SK-N-SH (cell line): Measurements from ENCODE around the gene HOTAIR. TPM values are rescaled to one million over a fixed set of nuclear protein-coding genes. Genes with fewer than 3 reads are reported as not detected.

Source experiments
- CTCF ChIA-PET: fragments of 300-600, 350-600 bp; formaldehyde crosslinking; extraction: SDS; loops from one replicate; lab custom pipeline; 2021; lab: Yijun Ruan, JAX
- POLR2A ChIA-PET: fragments of 350-600 bp; sonication (Branson Sonifier 250); formaldehyde crosslinking; extraction: SDS; loops from one replicate; lab custom pipeline; 2020; ENCODE audit warnings: antibody characterized with exemption, inconsistent platforms; lab: Yijun Ruan, JAX
- DNase-seq: peaks from one replicate; pipeline ENCODE4 v3.0.0; 2012
- H2AFZ ChIP-seq: fragments of 200-600 bp; sonication (generic); 2 replicates; pipeline ENCODE4 v1.8.1; 2016; ENCODE audit warnings: antibody characterized with exemption, mild to moderate bottlenecking, low read depth
- H3F3A ChIP-seq: fragments of 200-600 bp; sonication (generic); replicated peaks from 2 replicates; pipeline ENCODE3; 2016; ENCODE audit warnings: antibody characterized with exemption, mild to moderate bottlenecking; ENCODE audit not compliant: insufficient read depth
- H3K27ac ChIP-seq, 2 experiments: fragments of 200-500 bp in 1 of 2; fragments of 200-600 bp in 1 of 2; sonication (Bioruptor generic) in 1 of 2; sonication (generic), shearing (Covaris generic) in 1 of 2; 2 replicates each; pipeline versions ENCODE4 v1.5.1 to v1.6.1; 2014 to 2016; ENCODE audit warnings: low read depth in 2 of 2, inconsistent platforms in 1 of 2, low read length in 1 of 2, mild to moderate bottlenecking in 1 of 2, mixed read lengths in 1 of 2
- H3K27me3 ChIP-seq: fragments of 200-600 bp; sonication (generic), shearing (Covaris generic); 2 replicates; pipeline ENCODE4 v1.6.1; 2016; ENCODE audit warnings: mixed run types; ENCODE audit not compliant: insufficient read depth
- H3K36me3 ChIP-seq, 2 experiments: fragments of 200-500 bp in 1 of 2; fragments of 200-600 bp in 1 of 2; sonication (Bioruptor generic) in 1 of 2; sonication (generic) in 1 of 2; replicated peaks in 1 of 2; 2 replicates each; pipeline versions ENCODE3 to v1.5.1; 2014 to 2016; ENCODE audit warnings: low read length in 1 of 2, mild to moderate bottlenecking in 1 of 2; ENCODE audit not compliant: insufficient read depth in 2 of 2, control insufficient read depth in 1 of 2
- H3K4me1 ChIP-seq, 2 experiments: fragments of 200-500 bp in 1 of 2; fragments of 200-600 bp in 1 of 2; sonication (Bioruptor generic) in 1 of 2; sonication (generic), shearing (Covaris generic) in 1 of 2; 2 replicates each; pipeline versions ENCODE4 v1.5.1 to v1.6.1; 2014 to 2016; ENCODE audit warnings: low read depth in 1 of 2, low read length in 1 of 2, mixed run types in 1 of 2; ENCODE audit not compliant: insufficient read depth in 2 of 2, control insufficient read depth in 1 of 2
- H3K4me2 ChIP-seq: fragments of 200-600 bp; sonication (generic), shearing (Covaris generic); 2 replicates; pipeline ENCODE4 v1.6.1; 2017; ENCODE audit warnings: mixed run types
- H3K4me3 ChIP-seq, 2 experiments: fragments of 200-500 bp in 1 of 2; fragments of 200-600 bp in 1 of 2; sonication (Bioruptor generic) in 1 of 2; sonication (generic), shearing (Covaris generic) in 1 of 2; 2 replicates each; pipeline versions ENCODE4 v1.5.1 to v1.8.1; 2014 to 2016; ENCODE audit warnings: low read depth in 2 of 2, inconsistent platforms in 1 of 2, low read length in 1 of 2, mild to moderate bottlenecking in 1 of 2, mixed read lengths in 1 of 2, moderate library complexity in 1 of 2
- H3K79me2 ChIP-seq: fragments of 200-600 bp; sonication (generic); 2 replicates; pipeline ENCODE4 v1.8.1; 2017; ENCODE audit warnings: mild to moderate bottlenecking; ENCODE audit not compliant: insufficient read depth
- H3K9ac ChIP-seq: fragments of 200-600 bp; sonication (generic); 2 replicates; pipeline ENCODE4 v1.6.1; 2017; ENCODE audit warnings: mixed run types
- H3K9me2 ChIP-seq: fragments of 200-600 bp; sonication (generic); 2 replicates; pipeline ENCODE4 v1.6.1; 2017; ENCODE audit warnings: mixed run types
- H3K9me3 ChIP-seq: fragments of 200-600 bp; sonication (generic); 2 replicates; pipeline ENCODE4 v1.6.1; 2017; ENCODE audit warnings: mixed run types, mild to moderate bottlenecking, moderate library complexity
- H4K20me1 ChIP-seq: fragments of 200-600 bp; sonication (generic); 2 replicates; pipeline ENCODE4 v1.6.1; 2017; ENCODE audit warnings: mild to moderate bottlenecking, mixed run types; ENCODE audit not compliant: insufficient read depth
- EZH2phosphoT487 ChIP-seq: fragments of 200-600 bp; sonication (generic); IDR thresholded peaks from 2 replicates; pipeline ENCODE4 v1.6.1; 2017; ENCODE audit warnings: low read depth, mixed run types, mild to moderate bottlenecking, antibody characterized with exemption, moderate library complexity, borderline replicate concordance
- SIN3A ChIP-seq: IDR thresholded peaks from 2 replicates; pipeline ENCODE4 v1.6.1; 2012; ENCODE audit warnings: low read depth, mild to moderate bottlenecking, low read length, moderate library complexity, borderline replicate concordance
- USF1 ChIP-seq: IDR thresholded peaks from 2 replicates; pipeline ENCODE4 v1.4.0; 2012; ENCODE audit warnings: low read depth, borderline replicate concordance
- WGBS: methylation state at CpG from one replicate; pipeline ENCODE4 v1.1.6; 2017; ENCODE audit warnings: low lambda C conversion rate; 5-methylcytosine and 5-hydroxymethylcytosine counted together
- polyA plus RNA-seq, 3 experiments: library from polyadenylated mRNA; depleted of rRNA; stranded (reverse); fragments of >200 nt; gene quantifications; 2 replicates each; pipeline ENCODE4 v1.2.3, GENCODE V29; 2012
- TF ChIP-seq, protein P1 (sequence below): fragments of 150-350 bp; IDR thresholded peaks from 2 replicates; pipeline ENCODE4 v1.6.1; 2017; ENCODE audit warnings: antibody characterized with exemption, low read length, low read depth, borderline replicate concordance
- TF ChIP-seq, protein P2 (sequence below): IDR thresholded peaks from 2 replicates; pipeline ENCODE4 v1.6.1; 2012; ENCODE audit warnings: mild to moderate bottlenecking, low read depth, low read length, moderate library complexity

Gene HOTAIR
- polyA plus RNA-seq, 1 of the 3 experiments (the other 2 are of a cell fraction) = not detected

- no peak for DNase-seq
- ChIA-PET CTCF (interaction anchor here (0.9 to 1.9 kb wide), 6 partner anchors 8 to 255 kb away, joined by 3 to 11 read pairs (median 3); partner anchors contain the start of gene HOXC10), POLR2A (no interaction called here)
- Histone ChIP-seq H3K36me3 (no peaks in the 10 kb centered on the region), H2AFZ (no peak overlapping the region), H3K27me3 (peaks cover 98% of the 10 kb centered on the region), H3K4me1 (no peaks in the 10 kb centered on the region; a peak in 1 of 4 replicates), H3K27ac (no peak overlapping the region), H3K79me2 (no peaks in the 10 kb centered on the region), H3K9me2 (no peaks in the 10 kb centered on the region), H4K20me1 (peaks cover 8% of the 10 kb centered on the region; the same call in 1 of the 2 replicates), H3K4me2 (no peak overlapping the region), H3K9me3 (no peaks in the 10 kb centered on the region), H3F3A (no peaks in the 10 kb centered on the region), H3K4me3 (no peak overlapping the region), H3K9ac (no peak overlapping the region)
- 21% methylated on average over 20 of the region's 39 CpGs for WGBS
- TF ChIP-seq EZH2phosphoT487 (peak; percentile 87; the same call in 1 of the 2 replicates), SIN3A (no peak)
Measured at GRCh38 chr12:53960187-53961024, 14.3 kb downstream of the HOTAIR start.

- no peak overlapping the region for H3K4me3 ChIP-seq
- POLR2A ChIA-PET = interaction anchor here (0.6 kb wide), 1 partner anchor 67 kb away, joined by 3 read pairs; no protein-coding TSS in a partner anchor
- no peak overlapping the region for H3K4me2 ChIP-seq
- H2AFZ ChIP-seq = no peak overlapping the region
- no peaks in the 10 kb centered on the region for H3K79me2 ChIP-seq
- H3K4me1 ChIP-seq = no peaks in the 10 kb centered on the region; a peak in 1 of 4 replicates
- CTCF ChIA-PET = interaction anchor here (0.8 to 1.5 kb wide), 7 partner anchors 14 to 255 kb away, joined by 3 to 5 read pairs (median 3); partner anchors contain the start of gene HOXC10
- 6% methylated on average over 4 of the region's 4 CpGs for WGBS
- no peak overlapping the region for H3K9ac ChIP-seq
- TF ChIP-seq, protein P1, sequence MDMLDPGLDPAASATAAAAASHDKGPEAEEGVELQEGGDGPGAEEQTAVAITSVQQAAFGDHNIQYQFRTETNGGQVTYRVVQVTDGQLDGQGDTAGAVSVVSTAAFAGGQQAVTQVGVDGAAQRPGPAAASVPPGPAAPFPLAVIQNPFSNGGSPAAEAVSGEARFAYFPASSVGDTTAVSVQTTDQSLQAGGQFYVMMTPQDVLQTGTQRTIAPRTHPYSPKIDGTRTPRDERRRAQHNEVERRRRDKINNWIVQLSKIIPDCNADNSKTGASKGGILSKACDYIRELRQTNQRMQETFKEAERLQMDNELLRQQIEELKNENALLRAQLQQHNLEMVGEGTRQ = no peak
- no peak for TF ChIP-seq USF1
- TF ChIP-seq, protein P2, sequence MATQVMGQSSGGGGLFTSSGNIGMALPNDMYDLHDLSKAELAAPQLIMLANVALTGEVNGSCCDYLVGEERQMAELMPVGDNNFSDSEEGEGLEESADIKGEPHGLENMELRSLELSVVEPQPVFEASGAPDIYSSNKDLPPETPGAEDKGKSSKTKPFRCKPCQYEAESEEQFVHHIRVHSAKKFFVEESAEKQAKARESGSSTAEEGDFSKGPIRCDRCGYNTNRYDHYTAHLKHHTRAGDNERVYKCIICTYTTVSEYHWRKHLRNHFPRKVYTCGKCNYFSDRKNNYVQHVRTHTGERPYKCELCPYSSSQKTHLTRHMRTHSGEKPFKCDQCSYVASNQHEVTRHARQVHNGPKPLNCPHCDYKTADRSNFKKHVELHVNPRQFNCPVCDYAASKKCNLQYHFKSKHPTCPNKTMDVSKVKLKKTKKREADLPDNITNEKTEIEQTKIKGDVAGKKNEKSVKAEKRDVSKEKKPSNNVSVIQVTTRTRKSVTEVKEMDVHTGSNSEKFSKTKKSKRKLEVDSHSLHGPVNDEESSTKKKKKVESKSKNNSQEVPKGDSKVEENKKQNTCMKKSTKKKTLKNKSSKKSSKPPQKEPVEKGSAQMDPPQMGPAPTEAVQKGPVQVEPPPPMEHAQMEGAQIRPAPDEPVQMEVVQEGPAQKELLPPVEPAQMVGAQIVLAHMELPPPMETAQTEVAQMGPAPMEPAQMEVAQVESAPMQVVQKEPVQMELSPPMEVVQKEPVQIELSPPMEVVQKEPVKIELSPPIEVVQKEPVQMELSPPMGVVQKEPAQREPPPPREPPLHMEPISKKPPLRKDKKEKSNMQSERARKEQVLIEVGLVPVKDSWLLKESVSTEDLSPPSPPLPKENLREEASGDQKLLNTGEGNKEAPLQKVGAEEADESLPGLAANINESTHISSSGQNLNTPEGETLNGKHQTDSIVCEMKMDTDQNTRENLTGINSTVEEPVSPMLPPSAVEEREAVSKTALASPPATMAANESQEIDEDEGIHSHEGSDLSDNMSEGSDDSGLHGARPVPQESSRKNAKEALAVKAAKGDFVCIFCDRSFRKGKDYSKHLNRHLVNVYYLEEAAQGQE = no peak
- no peaks in the 10 kb centered on the region for H3K9me3 ChIP-seq
- H3F3A ChIP-seq = no peaks in the 10 kb centered on the region
- no peaks in the 10 kb centered on the region for H3K36me3 ChIP-seq
- peaks cover 98% of the 10 kb centered on the region for H3K27me3 ChIP-seq
- no peaks in the 10 kb centered on the region for H4K20me1 ChIP-seq
- no peaks in the 10 kb centered on the region for H3K9me2 ChIP-seq
- no peak overlapping the region for H3K27ac ChIP-seq
- DNase-seq = no peak
Measured at GRCh38 chr12:53959314-53959713, 15.4 kb downstream of the HOTAIR start.
